Activated CD8-positive, alpha-beta memory T cell treated with anti-CD3 and anti-CD28 coated beads for 36 hours (primary cell): Measurements from ENCODE around the gene TOGARAM2. TPM values are rescaled to one million over a fixed set of nuclear protein-coding genes. Genes with fewer than 3 reads are reported as not detected.

ENCODE experiments used
- CTCF ChIA-PET: fragments of 350-600 bp; sonication (Branson Sonifier 250); formaldehyde crosslinking; loops from one replicate; lab custom pipeline; 2021; ENCODE audit warnings: antibody characterized with exemption; lab: Charles Lee
- POLR2A ChIA-PET: fragments of 350-600 bp; sonication (Branson Sonifier 250); formaldehyde crosslinking; loops from one replicate; lab custom pipeline; 2021; ENCODE audit warnings: antibody characterized with exemption; lab: Charles Lee
- total RNA-seq, 2 experiments: library from RNA; stranded (reverse); gene quantifications; one replicate each; pipeline ENCODE4 v1.2.3, GENCODE V29; 2021

Gene TOGARAM2
- total RNA-seq, 2 experiments from 2014 or later: 5.7 to 6.4 TPM

DNA sequence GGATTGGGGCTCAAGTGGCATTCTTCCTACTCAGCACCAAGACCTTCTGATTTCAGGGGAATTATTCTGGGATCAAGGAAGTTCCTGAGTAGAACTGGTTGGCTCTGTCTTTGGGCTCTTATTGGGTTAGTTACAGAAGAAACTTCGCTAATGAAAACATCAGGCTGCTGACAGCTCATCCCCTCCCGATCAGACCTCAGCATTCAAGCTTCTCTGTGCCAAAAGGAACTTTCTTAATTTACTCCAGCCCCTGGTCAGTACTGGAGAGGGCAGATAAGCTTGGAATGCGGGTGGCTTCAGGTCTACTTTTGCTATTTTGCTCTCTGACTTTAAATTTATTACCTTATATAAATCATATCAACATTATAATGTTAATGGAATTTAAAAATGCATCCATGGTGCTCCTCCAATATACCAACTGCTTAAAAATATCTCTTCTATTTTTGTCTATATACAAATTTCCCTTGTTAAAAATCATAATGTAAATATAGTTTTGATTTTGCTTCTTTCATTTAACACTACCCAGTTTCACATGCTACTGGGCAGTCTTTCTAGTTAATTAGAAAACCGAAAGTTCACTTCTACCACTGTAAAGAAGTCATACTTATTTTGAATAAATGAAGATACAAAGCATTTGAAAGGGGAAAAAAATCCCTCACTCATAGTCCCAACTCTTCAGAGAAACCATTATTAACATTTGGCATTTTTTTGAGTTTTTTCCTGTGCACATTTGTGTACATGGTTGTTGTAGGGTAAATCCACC is 58.8 kb downstream of the TOGARAM2 start:
- CTCF ChIA-PET: no interaction called here
- POLR2A ChIA-PET: no interaction called here

DNA sequence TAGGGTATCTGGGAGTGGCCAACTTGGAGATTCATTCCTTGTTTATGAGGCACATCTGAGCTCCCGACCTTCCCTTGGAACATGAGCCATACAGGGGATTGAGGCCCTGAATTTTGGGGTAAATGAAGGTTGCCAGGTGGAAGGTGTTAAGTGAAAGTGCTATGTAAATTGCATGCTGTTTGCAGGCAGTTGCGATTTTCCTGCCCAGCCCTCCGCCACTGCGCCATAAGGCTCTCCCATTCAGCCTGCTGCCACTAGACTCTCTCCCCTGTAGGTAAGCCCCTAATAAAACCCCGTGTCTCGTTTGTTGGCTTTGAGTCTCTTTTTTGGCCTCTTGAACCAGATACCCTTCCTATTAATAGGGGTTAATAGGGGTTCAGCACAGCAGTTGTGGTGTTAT is 59.5 kb downstream of the TOGARAM2 start:
- ChIA-PET CTCF (no interaction called here), POLR2A (no interaction called here)

DNA sequence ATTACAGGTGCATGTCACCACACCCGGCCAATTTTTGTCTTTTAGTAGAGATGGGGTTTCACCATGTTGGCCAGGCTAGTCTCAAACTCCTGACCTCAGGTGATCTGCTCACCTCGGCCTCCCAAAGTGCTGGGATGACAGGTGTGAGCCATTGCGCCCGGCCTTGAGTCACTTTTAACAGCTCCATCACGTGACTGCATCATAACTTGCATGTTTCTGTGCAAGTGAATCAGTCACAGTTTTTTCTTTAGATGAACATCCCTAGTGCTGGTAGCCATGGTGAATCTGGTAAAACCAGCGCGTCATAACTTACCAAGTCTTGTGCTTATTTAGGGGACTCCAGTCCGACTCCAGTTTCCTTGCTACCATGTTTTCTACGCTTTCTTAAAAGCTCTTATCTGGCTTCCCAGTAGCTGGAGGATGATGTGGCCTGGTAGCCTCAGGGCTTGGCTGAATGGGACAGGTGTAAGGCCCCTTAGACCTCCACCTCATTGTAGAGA is 60.1 kb downstream of the TOGARAM2 start:
- CTCF ChIA-PET: no interaction called here
- POLR2A ChIA-PET: no interaction called here

DNA sequence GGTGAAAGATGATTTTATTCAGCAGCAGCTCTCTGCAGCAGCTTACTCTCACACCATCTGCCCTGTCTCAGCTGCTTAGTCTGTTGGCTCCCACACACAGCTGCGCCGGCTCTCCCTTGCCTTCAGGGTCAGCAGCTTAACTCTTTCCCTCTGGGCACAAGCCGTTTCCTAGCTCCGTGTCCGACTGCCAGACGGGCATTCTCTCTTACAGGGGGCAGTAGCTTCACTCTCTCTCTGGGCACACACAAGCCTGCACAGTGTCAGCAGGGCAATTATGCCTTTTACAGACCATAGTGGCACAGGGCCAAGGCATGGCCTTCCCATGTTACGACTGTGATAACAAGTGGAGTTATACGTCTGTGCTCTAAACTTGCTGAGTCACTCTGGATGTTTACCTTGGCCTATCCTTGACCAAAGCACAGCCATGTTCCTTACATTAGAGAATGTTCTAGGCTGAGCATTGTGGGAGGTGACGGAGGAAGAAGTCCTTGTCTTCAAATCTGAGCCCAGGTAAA is 61.5 kb downstream of the TOGARAM2 start:
- CTCF ChIA-PET: no interaction called here
- POLR2A ChIA-PET: interaction anchor here (1.2 kb wide), 1 partner anchor 30 kb away, joined by 3 read pairs; no protein-coding TSS in a partner anchor

DNA sequence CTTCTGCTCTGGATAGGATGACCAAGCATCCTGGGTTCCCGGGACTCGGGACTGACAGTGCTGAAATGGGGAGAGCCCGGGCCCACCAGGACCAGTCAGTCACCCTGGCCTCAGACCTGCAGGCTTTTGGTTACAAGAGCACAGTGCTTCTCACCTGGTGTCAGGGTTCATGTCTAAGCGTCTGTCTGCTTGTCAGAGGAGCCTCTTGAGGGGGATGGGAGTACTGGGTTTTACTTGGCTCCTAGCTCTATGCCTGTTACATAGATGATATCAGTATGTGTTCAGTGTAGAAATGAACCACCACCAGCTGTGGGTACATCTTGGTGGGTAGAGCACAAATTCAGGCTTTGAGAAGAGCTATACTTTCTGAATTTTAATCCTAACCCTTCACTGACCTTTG is 63.4 kb downstream of the TOGARAM2 start:
- ChIA-PET POLR2A (no interaction called here), CTCF (interaction anchor here (1.3 kb wide), 1 partner anchor 10 kb away, joined by 3 read pairs; no protein-coding TSS in a partner anchor)

DNA sequence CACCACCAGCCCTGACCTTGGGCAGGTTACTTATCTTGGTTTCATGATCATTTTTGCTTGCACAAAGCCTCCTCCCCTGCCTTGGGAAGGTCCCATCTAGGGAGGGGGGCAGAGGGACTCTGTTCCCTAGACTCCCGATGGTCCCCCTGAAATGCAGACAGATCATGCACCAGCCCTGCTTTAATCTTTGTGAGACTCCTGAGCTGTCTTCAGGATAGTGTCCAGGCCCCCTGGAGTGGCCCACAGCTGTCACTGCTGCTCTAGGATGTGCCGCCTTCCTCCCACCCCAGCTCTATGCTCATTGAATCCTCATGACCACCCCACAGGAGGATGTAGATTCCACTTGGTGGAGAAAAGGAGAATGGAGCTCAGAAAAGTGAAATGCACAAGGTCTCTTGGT is 65.2 kb downstream of the TOGARAM2 start:
- ChIA-PET CTCF (no interaction called here), POLR2A (no interaction called here)

DNA sequence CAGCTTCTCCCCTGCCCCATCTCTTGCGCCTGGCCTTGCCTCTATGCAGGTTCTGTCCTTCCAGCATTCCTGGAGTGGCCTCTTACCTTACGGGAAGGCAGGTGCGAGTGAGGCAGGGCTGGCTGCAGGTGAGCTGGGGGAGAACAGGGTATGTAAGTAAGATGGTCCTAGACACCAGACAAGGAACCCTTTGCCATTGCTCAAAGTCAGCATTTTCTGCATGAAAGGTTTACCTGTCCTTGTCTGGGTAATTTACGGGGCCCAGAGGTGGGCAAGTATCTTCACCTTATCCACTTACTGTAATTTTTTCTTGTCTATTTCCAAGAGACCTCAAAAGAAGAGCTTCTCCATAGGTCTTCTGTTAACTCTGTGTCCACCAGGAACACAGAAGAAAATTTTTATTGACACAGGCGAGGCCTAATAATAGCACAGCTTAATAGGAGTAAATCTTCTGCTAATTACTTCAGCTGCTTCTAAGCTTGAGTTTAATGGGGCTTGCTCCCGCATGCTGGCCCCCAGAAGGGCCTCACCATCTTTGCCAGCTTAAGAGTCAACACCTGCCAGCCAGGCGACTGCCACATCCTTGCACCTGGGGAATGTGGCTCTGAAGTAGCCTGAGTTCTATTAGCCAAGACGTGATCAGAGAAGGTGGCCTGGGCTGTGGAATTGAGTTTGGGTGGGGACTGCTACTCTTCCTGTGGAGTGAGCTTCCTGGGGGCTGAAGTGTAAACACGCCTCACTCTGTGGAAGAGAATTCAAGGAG is 66.2 kb downstream of the TOGARAM2 start:
- POLR2A ChIA-PET: interaction anchor here (0.8 kb wide), 1 partner anchor 13 kb away, joined by 3 read pairs; no protein-coding TSS in a partner anchor

DNA sequence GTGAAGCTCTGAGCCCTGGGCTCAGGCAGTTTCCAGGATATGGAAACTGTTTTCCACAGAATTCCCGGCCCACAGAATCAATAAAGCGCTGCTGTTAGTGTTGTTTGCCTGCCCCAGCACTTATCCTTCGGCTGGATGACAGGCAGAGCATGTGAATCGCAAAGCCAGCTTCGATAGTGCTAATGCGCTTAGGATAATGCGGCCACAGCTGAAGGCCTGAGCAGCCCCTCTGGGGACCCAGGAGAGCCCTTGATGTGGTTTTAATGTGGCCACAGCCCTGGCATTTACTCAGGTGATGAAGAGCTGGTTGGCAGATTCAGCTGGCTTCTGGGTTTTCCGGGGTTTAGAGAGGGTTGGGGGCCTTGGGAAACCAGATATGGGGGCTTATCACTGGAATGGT is 69.5 kb downstream of the TOGARAM2 start:
- CTCF ChIA-PET: no interaction called here
- POLR2A ChIA-PET: no interaction called here

More for the DNA sequence above, 66.2 kb downstream of the TOGARAM2 start:
- CTCF ChIA-PET: interaction anchor here (0.7 kb wide), 1 partner anchor 540 kb away, joined by 3 read pairs; no protein-coding TSS in a partner anchor

DNA sequence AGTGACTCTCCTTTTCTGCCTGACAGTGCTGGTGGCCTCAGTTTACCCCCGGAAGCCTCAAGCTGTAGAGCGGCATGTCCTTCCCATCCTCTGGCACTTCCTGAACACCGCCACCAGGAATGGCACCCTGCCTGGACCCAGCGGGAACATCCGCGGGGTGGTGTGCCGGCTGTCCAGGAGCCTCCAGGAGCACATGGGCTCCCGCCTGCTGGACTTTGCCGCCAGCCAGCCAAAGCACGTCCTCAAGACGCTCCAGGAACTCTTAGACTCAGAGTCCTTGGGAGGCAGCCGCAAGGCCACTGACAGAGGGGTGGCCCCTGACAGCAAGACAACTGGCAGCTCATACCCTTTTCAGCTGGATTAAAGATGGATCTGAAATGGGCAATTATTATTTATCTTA is 70.6 kb downstream of the TOGARAM2 start:
- CTCF ChIA-PET: no interaction called here
- POLR2A ChIA-PET: no interaction called here

DNA sequence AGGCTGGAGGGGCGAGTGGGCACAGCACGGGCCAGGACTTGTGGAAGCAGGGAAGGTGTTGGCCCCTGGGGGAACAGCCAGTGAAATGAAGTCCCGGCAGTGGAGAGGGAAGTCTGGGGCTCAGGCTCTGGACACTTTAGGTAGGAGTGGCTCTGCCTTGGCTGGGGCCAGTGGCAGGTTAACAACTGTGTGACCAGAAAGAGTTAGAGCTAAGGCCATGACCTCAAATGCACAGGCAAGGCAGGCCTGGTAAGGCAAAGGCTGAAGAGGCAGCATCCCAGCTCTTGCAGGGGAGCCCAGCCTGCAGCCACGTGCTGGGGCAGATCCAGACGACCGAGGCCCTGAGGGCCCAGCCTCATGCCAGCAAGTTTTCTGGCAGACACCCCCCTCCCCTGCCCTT is 71.7 kb downstream of the TOGARAM2 start:
- ChIA-PET CTCF (interaction anchor here (1.5 kb wide), 1 partner anchor 9 kb away, joined by 3 read pairs; no protein-coding TSS in a partner anchor), POLR2A (no interaction called here)

DNA sequence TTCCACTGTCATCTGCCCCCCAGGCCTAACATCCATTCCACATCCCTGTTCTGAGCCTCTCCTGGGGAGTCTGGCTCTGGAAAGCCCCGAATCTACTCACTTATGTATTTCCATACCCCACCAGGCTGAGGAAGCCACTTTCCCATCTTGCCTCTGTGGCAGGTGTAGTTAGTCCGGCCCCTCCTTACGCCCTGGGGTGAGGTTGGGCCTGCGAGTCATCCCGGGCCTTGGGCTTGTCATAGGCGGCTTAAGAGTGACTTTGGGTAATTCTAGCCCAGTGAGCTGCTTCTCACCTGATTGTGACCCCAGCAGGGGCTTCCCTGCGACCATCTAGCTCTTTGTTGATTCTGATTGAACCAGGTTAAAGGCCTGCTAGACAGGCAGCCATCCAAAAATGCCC is 72.1 kb downstream of the TOGARAM2 start:
- POLR2A ChIA-PET: no interaction called here
- CTCF ChIA-PET: interaction anchor here (1.5 kb wide), 1 partner anchor 9 kb away, joined by 3 read pairs; no protein-coding TSS in a partner anchor

DNA sequence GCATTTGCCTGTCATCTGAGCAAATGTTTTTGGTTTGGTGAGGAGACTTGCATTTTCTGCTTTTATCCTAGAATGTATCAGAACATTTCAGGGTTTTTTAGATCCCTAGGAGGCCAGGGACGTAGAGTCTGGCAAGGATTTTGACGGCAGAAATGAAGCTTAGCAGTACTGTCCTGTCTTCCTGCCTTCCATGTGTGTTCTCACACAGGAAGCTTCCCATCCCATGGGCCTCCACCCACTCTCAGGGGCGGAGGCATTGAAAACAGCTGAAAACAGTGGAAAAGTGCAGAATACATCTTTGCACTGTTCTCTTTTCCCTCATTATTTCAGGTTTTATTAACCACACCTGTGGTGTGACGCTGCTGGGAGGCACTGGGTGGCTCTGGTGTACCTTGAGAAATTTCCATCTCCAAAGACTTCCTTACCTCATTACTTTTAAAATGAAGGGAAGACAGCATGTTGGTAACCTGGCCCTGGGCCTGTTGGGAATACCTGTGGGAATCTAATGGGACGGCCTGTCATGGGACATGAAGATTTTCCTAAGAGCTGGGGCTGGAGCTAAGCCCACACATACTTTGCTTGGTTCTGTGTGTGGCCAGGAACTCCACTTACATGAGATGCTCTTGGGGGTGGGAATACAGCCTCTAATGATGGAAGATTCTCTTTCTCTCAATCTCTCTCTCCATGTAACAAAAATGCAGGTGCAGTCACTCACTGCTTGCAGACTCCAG is 72.7 kb downstream of the TOGARAM2 start:
- POLR2A ChIA-PET: no interaction called here
- CTCF ChIA-PET: interaction anchor here (1.5 kb wide), 1 partner anchor 8 kb away, joined by 3 read pairs; no protein-coding TSS in a partner anchor

DNA sequence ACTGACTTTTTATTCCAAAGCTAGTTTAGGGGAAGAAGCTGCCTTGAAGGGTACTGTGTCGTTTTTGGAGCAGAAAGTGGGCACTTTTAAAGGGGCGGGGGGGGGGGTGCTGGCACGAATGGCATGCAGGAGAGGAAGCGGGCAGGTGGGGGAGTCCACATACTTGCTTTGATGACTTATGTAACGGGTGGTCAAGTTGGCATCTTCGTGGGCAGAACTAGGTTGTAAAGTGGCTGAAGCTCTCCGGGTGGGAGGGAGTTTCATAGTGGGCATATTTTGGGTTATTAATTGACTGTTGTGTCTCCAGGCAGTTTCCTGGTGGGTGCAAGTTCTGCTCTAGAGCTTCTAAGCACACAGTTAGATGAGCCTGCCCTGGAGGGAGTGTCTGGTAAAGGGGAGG is 73.3 kb downstream of the TOGARAM2 start:
- CTCF ChIA-PET: interaction anchor here (1.5 kb wide), 1 partner anchor 8 kb away, joined by 3 read pairs; no protein-coding TSS in a partner anchor

DNA sequence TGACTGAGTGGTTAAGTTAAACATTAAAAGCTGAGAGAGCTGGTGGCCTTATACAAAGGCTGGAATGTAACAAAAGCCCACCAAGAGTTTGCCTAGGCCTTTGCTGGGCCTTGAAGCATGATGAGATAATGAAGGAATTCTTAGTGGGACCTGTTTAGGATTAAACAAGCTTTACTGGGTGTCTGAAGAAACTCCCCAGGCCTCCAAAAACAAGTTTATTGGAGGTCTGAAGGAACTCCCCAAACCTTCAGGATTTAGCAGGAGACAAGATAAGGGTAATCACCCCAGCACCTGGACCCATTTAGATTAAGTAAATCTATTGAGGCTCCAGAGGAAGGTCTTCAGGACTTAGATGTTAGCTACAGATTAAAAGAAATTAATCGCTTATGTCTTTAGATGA is 74.5 kb downstream of the TOGARAM2 start:
- ChIA-PET CTCF (no interaction called here), POLR2A (no interaction called here)

More for the DNA sequence above, 73.3 kb downstream of the TOGARAM2 start:
- POLR2A ChIA-PET: no interaction called here

DNA sequence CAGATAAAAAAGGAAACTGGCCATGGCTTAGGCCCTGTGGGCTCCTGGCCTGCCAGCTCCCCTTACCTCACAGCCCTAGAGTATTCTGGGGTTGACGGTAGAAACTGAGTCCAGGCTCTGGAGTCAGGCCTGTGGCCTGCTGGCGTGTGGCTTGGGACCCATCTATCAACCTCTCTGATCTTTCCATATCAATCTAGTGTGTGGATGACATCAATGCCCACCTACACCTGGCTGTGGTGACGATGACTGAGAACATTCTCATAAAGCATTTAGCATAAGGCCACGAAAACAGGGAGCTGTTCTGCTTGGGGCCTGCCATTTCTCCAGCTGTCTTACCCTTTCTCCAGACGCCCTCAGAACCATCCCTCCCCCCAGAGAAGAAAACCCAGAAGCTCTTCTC is 75.4 kb downstream of the TOGARAM2 start:
- CTCF ChIA-PET: no interaction called here
- POLR2A ChIA-PET: no interaction called here

DNA sequence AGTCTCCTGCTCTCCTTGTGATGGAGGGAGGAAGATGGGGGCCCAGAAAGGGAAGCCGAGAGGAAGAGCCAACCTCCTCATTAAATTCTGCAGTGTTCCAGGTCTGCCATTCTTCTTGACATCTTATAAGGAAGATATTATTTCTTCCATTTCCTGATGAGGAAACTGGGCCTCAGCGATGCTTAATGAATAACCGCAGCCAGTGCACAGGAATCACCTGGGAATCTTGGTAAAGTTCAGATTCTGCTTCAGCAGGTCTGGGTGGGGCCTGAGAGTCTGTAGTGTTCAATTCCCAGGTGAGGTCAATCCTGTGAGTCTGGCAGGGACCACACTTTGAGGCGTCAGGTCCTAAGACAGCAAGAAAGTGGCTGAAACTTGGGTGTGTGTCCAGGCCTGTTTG is 75.9 kb downstream of the TOGARAM2 start:
- POLR2A ChIA-PET: no interaction called here
- CTCF ChIA-PET: interaction anchor here (0.6 to 1.3 kb wide), 2 partner anchors 9 to 614 kb away, joined by 3 read pairs; no protein-coding TSS in a partner anchor

DNA sequence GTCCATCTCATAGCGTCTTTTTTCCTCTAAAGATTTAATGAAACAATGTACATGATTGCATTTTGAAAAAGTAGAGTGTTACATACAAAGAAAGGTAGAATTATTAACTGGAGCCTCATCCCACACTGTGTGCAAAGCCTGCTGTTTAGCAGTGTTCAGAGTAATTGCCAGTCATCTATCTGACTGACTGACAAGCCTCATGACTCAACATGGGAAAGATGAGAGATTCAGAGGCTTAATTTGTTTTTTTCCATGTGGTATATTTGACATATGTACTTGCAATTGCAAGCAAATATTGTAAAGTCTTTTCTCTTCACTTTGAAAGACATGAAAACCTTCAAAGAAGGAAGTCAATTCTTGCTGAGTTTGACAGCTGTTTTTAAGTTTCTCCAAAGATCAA is 78.5 kb downstream of the TOGARAM2 start:
- POLR2A ChIA-PET: no interaction called here
- CTCF ChIA-PET: interaction anchor here (1.0 kb wide), 1 partner anchor 41 kb away, joined by 4 read pairs; no protein-coding TSS in a partner anchor

DNA sequence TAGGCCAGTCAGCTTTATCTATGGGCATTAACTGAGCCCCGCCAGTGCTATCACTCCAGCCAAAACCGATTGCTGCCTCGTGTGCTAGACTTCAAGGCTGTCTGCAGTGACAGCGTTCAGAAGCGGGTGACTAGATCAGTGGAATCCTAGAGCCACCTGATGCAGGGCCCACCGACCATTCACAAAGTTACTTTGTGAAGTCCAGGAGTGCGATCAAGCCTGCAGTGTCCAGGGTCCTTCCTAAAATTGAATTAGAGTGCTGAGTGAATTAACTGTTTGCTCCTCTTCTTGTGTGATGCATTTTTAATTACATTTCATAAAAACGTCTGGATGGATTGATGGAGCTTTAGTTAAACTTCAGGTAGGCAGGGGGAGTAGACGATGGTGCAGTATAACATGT is 79.3 kb downstream of the TOGARAM2 start:
- CTCF ChIA-PET: no interaction called here
- POLR2A ChIA-PET: no interaction called here

DNA sequence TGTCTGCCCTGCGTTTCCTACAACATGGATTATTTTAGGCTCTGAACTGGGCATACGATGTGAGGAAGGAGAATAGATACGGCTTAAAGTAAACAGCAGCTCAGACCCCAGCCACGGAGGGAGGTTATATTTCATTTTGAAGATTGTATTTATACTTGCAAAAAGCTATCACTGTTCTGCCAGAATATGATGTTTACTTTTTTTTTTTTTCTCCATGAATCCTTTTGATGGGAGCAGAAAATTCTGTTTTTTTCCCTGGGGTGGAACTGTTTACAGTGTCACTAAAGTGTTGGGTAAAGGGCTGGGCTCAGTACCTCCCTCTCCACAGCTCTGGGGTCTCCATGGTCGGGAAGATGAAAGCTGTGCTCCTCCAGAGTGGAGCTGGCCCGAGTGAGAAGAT is 80.1 kb downstream of the TOGARAM2 start:
- ChIA-PET CTCF (interaction anchor here (0.7 kb wide), 1 partner anchor 979 kb away, joined by 3 read pairs; no protein-coding TSS in a partner anchor), POLR2A (interaction anchor here (0.6 to 0.7 kb wide), 2 partner anchors 14 to 252 kb away, joined by 3 to 4 read pairs; no protein-coding TSS in a partner anchor)
